Activated CD8-positive, alpha-beta memory T cell treated with anti-CD3 and anti-CD28 coated beads, Interleukin-2, amount 10 ng/mL, durations not matched to agents 7 days and 5 days (primary cell): Measurements from ENCODE around the gene ADPRH. TPM values are rescaled to one million over a fixed set of nuclear protein-coding genes. Genes with fewer than 3 reads are reported as not detected.

ENCODE experiments used
- total RNA-seq, 2 experiments: library from RNA; stranded (reverse); gene quantifications; one replicate each; pipeline ENCODE4 v1.2.3, GENCODE V29; 2021

ADPRH gene
- total RNA-seq, 2 experiments from 2014 or later = 6.1 to 19.3 TPM

Other genes with a start within 250 kb of the ADPRH start
- 10 to 100 TPM; 35.2 to 42.6 TPM for gene TMEM39A, start 115.9 kb upstream of the ADPRH start, total RNA-seq
- gene POGLUT1, start 110.5 kb upstream of the ADPRH start, total RNA-seq = 10 to 100 TPM; 26.6 to 29.5 TPM
- 10 to 100 TPM; 69.8 to 82.8 TPM for gene TIMMDC1, start 80.9 kb upstream of the ADPRH start, total RNA-seq
- 10 to 100 TPM; 22.5 to 47.0 TPM for gene CD80, start 19.9 kb upstream of the ADPRH start, total RNA-seq
- gene PLA1A, start 18.4 kb downstream of the ADPRH start, total RNA-seq = under 1 TPM in 1 of 2 experiments, not detected in 1; 0.68 TPM
- 1 to 10 TPM; 2.3 to 3.1 TPM for gene POPDC2, start 81.1 kb downstream of the ADPRH start, total RNA-seq
- 10 to 100 TPM; 66.6 to 80.7 TPM for gene COX17, start 97.9 kb downstream of the ADPRH start, total RNA-seq
- under 1 TPM in 1 of 2 experiments, not detected in 1; 0.30 TPM for gene CFAP91, start 123.5 kb downstream of the ADPRH start, total RNA-seq
- gene NR1I2, start 202.6 kb downstream of the ADPRH start, total RNA-seq = under 1 TPM; 0.26 to 0.35 TPM